ENCODE results near the gene PKN2. TPM values are rescaled to one million over a fixed set of nuclear protein-coding genes. Genes with fewer than 3 reads are reported as not detected.

Gene PKN2
- total and polyA plus RNA-seq, 2 of the 8 experiments (the other 6 are each of a cell fraction or from before 2014, with no cell fraction given), result 7.8 to 32.0 TPM

- no peak for FAIRE-seq
- Histone ChIP-seq H4K91ac (replicated peaks; ENCODE audit: insufficient read length, low read length) (no peak overlapping the region), H3K14ac (ENCODE audit: insufficient read length) (no peak overlapping the region), H4K8ac (ENCODE audit: extremely low read depth, insufficient read depth, low read length) (no peak overlapping the region), H4K20me1 (replicated peaks in 1 of 2; ENCODE audit: control insufficient read depth in 1 of 2, insufficient read depth in 2 of 2, low read length in 2 of 2) (no peaks in the 10 kb centered on the region), H3K9me3 (ENCODE audit: insufficient read depth in 2 of 2, low read depth in 1 of 2, low read length in 1 of 2) (no peaks in the 10 kb centered on the region), H3K23me2 (ENCODE audit: low read depth, low read length) (no peaks in the 10 kb centered on the region), H3K4ac (replicated peaks; ENCODE audit: insufficient read length, low read depth, low read length) (no peak overlapping the region), H3K4me1 (replicated peaks in 1 of 4; ENCODE audit: control insufficient read depth in 3 of 4, insufficient read depth in 4 of 4, low read length in 3 of 4) (no peaks in the 10 kb centered on the region), H3K79me2 (ENCODE audit: control insufficient read depth in 1 of 2, insufficient read depth in 2 of 2, low read length in 2 of 2) (no peaks in the 10 kb centered on the region), H3K56ac (replicated peaks; ENCODE audit: insufficient read length, low read depth, low read length) (no peak overlapping the region), H3K4me2 (ENCODE audit: insufficient read depth in 1 of 2, low read depth in 2 of 2, low read length in 2 of 2) (no peak overlapping the region), H2BK12ac (ENCODE audit: low read depth, low read length) (no peak overlapping the region), H3K23ac (ENCODE audit: insufficient read length) (no peak overlapping the region), H2AFZ (ENCODE audit: low read length) (no peak overlapping the region), H4K5ac (ENCODE audit: insufficient read length, low read depth, low read length) (no peak overlapping the region), H2BK120ac (replicated peaks; ENCODE audit: low read depth, low read length) (no peak overlapping the region), H3K79me1 (ENCODE audit: low read depth, low read length) (no peaks in the 10 kb centered on the region), H3K36me3 (ENCODE audit: control insufficient read depth in 2 of 4, insufficient read depth in 4 of 4, low read length in 3 of 4) (0 out of 8 replicates have a peak, but pooled peaks cover 0 to 1% (median 0%) of the 10 kb centered on the region in 4 experiments), H3K27me3 (replicated peaks in 1 of 4; ENCODE audit: control insufficient read depth in 3 of 4, extremely low read depth in 1 of 4, insufficient read depth in 3 of 4, low read length in 3 of 4) (no peaks in the 10 kb centered on the region), H2AK5ac (ENCODE audit: low read depth, low read length) (no peak overlapping the region), H2BK20ac (ENCODE audit: low read length) (no peak overlapping the region), H2BK15ac (ENCODE audit: low read length) (no peak overlapping the region), H3K4me3 (ENCODE audit: extremely low read depth in 1 of 4, insufficient read depth in 2 of 4, low read depth in 3 of 4, low read length in 4 of 4) (no peak overlapping the region), H2BK5ac (ENCODE audit: low read depth, low read length) (no peak overlapping the region), H3K9ac (replicated peaks in 1 of 4; ENCODE audit: extremely low read depth in 1 of 4, low read depth in 3 of 4, low read length in 3 of 4) (no peak overlapping the region), H3K27ac (ENCODE audit: low read depth, low read length) (no peak overlapping the region), H3K18ac (ENCODE audit: extremely low read depth, low read length) (no peak overlapping the region)
- ChIA-PET POLR2A (ENCODE audit: partially characterized antibody) (interaction anchor here (1.2 kb wide), 1 partner anchor 14 kb away, joined by 3 read pairs; the partner anchor contains the start of gene GTF2B), CTCF (ENCODE audit: partially characterized antibody) (interaction anchor here (0.6 to 5.4 kb wide), 36 partner anchors 10 to 501 kb away, joined by 3 to 68 read pairs (median 4); partner anchors contain the start of gene GTF2B)
- TF ChIP-seq HDAC6 (IDR thresholded peaks at IDR 0.05; ENCODE audit: low read depth, low read length) (no peak), SP4 (IDR thresholded peaks at IDR 0.05; ENCODE audit: low read length) (no peak), KDM1A (IDR thresholded peaks at IDR 0.05; ENCODE audit: borderline replicate concordance, low read length) (no peak)
- 86% methylated on average over 5 of the region's 5 CpGs; no CpG with 5 or more reads in 1 of the 2 experiments for WGBS, 2 experiments (ENCODE audit: extremely low coverage in 1 of 2, insufficient coverage in 1 of 2, insufficient read length in 1 of 2, insufficient replicate concordance in 2 of 2, low coverage in 1 of 2, low lambda C conversion rate in 2 of 2, missing lambda C conversion rate in 1 of 2)
- no peak for DNase-seq (ENCODE audit: low read depth in 1 of 2, low spot score in 2 of 2)
Measured at GRCh38 chr1:88876573-88877365, 192.7 kb downstream of the PKN2 start.

Data from H1 (cell line).